Myocyte (in vitro differentiated cells): ENCODE measurements around the gene EIF3L. TPM values are rescaled to one million over a fixed set of nuclear protein-coding genes. Genes with fewer than 3 reads are reported as not detected.
A peak's percentile ranks its signal among the peaks of the same experiment; 100 is the strongest.

Experiments used
- DNase-seq: peaks from one replicate; pipeline ENCODE4 v3.0.0-alpha.2; 2012; ENCODE audit warnings: low read depth
- microRNA counts: library from miRNA; unstranded; fragments of <30 nt; microRNA quantifications from one replicate; lab custom pipeline; 2016
- microRNA-seq: library from miRNA; unstranded; fragments of <30 nt; microRNA quantifications from one replicate; pipeline ENCODE4, GENCODE V29; 2016
- total RNA-seq: library from RNA; depleted of rRNA; stranded (reverse); fragments of >200 nt; gene quantifications from 2 replicates; pipeline ENCODE4 v1.2.3, GENCODE V29; 2014

The EIF3L gene
- total RNA-seq, 1 donor from 2014 or later = 450 TPM

GRCh38 chr22:37926358-37926757 is 77.1 kb downstream of the EIF3L start:
- no peak for DNase-seq

- no peak for DNase-seq
Observed at GRCh38 chr22:37926771-37927636, 77.8 kb downstream of the EIF3L start.

- DNase-seq = no peak
Observed at GRCh38 chr22:37927637-37927936, 78.4 kb downstream of the EIF3L start.

GRCh38 chr22:37929390-37929789 is 80.2 kb downstream of the EIF3L start:
- DNase-seq = no peak

- peak; percentile 48 for DNase-seq
Observed at GRCh38 chr22:37930270-37930951, 81.2 kb downstream of the EIF3L start.

- no peak for DNase-seq
Observed at GRCh38 chr22:37930952-37931440, 81.8 kb downstream of the EIF3L start.

- no peak for DNase-seq
Observed at GRCh38 chr22:37931893-37932389, 82.7 kb downstream of the EIF3L start.

- no peak for DNase-seq
Observed at GRCh38 chr22:37932401-37932800, 83.2 kb downstream of the EIF3L start.

- no peak for DNase-seq
Observed at GRCh38 chr22:37932821-37933578, 83.8 kb downstream of the EIF3L start.

GRCh38 chr22:37933711-37934376 is 84.6 kb downstream of the EIF3L start:
- peak; percentile 98 for DNase-seq

MicroRNAs encoded within 50 kb of the gene (microRNA counts, 767-probe panel; counts per million panel counts)
- microRNA hsa-miR-658 (lab: Ali Mortazavi, UCI) = not detected
- not detected for microRNA hsa-miR-659-3p (lab: Ali Mortazavi, UCI)

Small RNAs within 50 kb of the gene (microRNA-seq; reads per million reads assigned to microRNA genes)
- gene MIR659 = 1.9 reads per million, percentile 5 among the genes with 10 or more reads in this experiment

Other genes starting within 250 kb of the EIF3L start
- gene GGA1, start 240.6 kb upstream of the EIF3L start, total RNA-seq = 50.6 and 65.0 TPM in 2 replicates
- not detected in 2 replicates for gene SH3BP1, start 209.8 kb upstream of the EIF3L start, total RNA-seq
- gene PDXP, start 190.7 kb upstream of the EIF3L start, total RNA-seq = 30.0 and 34.5 TPM in 2 replicates
- 1,391 and 2,910 TPM in 2 replicates for gene LGALS1, start 173.8 kb upstream of the EIF3L start, total RNA-seq
- 11.5 and 30.4 TPM in 2 replicates for gene NOL12, start 163.1 kb upstream of the EIF3L start, total RNA-seq
- gene TRIOBP, start 152.4 kb upstream of the EIF3L start, total RNA-seq = 26.6 and 33.0 TPM in 2 replicates
- gene GCAT, start 41.5 kb upstream of the EIF3L start, total RNA-seq = 55.5 and 65.0 TPM in 2 replicates
- 0.24 TPM in 1 of 2 replicates, not detected in the other for gene GALR3, start 26.0 kb upstream of the EIF3L start, total RNA-seq
- gene ANKRD54, start 5.1 kb upstream of the EIF3L start, total RNA-seq = 40.8 and 45.9 TPM in 2 replicates
- 51.6 and 69.1 TPM in 2 replicates for gene MICALL1, start 56.9 kb downstream of the EIF3L start, total RNA-seq
- 0.53 and 0.62 TPM in 2 replicates for gene C22orf23, start 104.2 kb downstream of the EIF3L start, total RNA-seq
- gene POLR2F, start 104.3 kb downstream of the EIF3L start, total RNA-seq = 40.9 and 43.5 TPM in 2 replicates
- not detected in 2 replicates for gene SOX10, start 135.1 kb downstream of the EIF3L start, total RNA-seq
- 6.3 and 8.7 TPM in 2 replicates for gene PICK1, start 208.0 kb downstream of the EIF3L start, total RNA-seq
- 0.56 TPM in 1 of 2 replicates, not detected in the other for gene SLC16A8, start 234.8 kb downstream of the EIF3L start, total RNA-seq